Measurements from ENCODE around the gene ABTB2.

- TF ChIP-seq POLR2A (IDR thresholded peaks at IDR 0.05) = no peak
- TF ChIP-seq CTCF (IDR thresholded peaks at IDR 0.05) = no peak
These were observed 84.7 kb downstream of the ABTB2 start for GRCh38 chr11:34273099-34273498.

Data from right lobe of liver (tissue), 4 donors.